GM12878 (cell line): ENCODE measurements around the gene BAK1.

Experiments used
- CTCF ChIP-seq, 3 experiments: IDR thresholded peaks in 2 of 3; conservative IDR thresholded peaks in 1 of 3; 2 replicates each; pipeline ENCODE4 v1.5.1; 2011; ENCODE audit warnings: low read depth in 3 of 3, low read length in 3 of 3, mild to moderate bottlenecking in 3 of 3, control low read depth in 2 of 3, moderate library complexity in 2 of 3, inconsistent platforms in 1 of 3, mixed read lengths in 1 of 3; ENCODE audit not compliant: control insufficient read depth in 2 of 3, insufficient read depth in 1 of 3; ENCODE audit errors: extremely low read depth in 1 of 3
- POLR2AphosphoS5 ChIP-seq: IDR thresholded peaks from 2 replicates; pipeline ENCODE4 v1.6.1; 2011; ENCODE audit warnings: mild to moderate bottlenecking, low read length, inconsistent platforms

- no peak for TF ChIP-seq POLR2AphosphoS5
- no peak for TF ChIP-seq CTCF (IDR thresholded peaks at IDR 0.05 in 2 of 3, conservative IDR thresholded peaks at IDR 0.05 in 1 of 3; ENCODE audit: control insufficient read depth in 2 of 3, extremely low read depth in 1 of 3, insufficient read depth in 1 of 3, low read depth in 3 of 3, low read length in 3 of 3)
These were observed 39.2 kb upstream of the BAK1 start for GRCh38 chr6:33619166-33619840.
